ENCODE results near the gene TAP1. TPM values are rescaled to one million over a fixed set of nuclear protein-coding genes. Genes with fewer than 3 reads are reported as not detected.

TAP1 gene
- total RNA-seq, 1 experiment from 2014 or later, result 13.6 TPM

- no peaks in the 10 kb centered on the region for H3K9me3 Mint-ChIP-seq
- H3K27ac Mint-ChIP-seq, result no peak overlapping the region
- CTCF ChIA-PET, result no interaction called here
- no peak overlapping the region for H3K4me3 Mint-ChIP-seq
- no peak for ATAC-seq
- peaks cover 19% of the 10 kb centered on the region for H3K27me3 Mint-ChIP-seq (ENCODE audit: low read depth)
- DNase-seq (ENCODE audit: low spot score), result no peak
- no peak for TF ChIP-seq NR2C2 (CRISPR knock-in tag; IDR thresholded peaks at IDR 0.05)
- TF ChIP-seq ZSCAN18 (CRISPR knock-in tag; IDR thresholded peaks at IDR 0.05), result no peak
- TF ChIP-seq CREB1 (CRISPR knock-in tag; IDR thresholded peaks at IDR 0.05), result no peak
- TF ChIP-seq ZNF532 (CRISPR knock-in tag; IDR thresholded peaks at IDR 0.05; ENCODE audit: borderline replicate concordance), result no peak
- TF ChIP-seq USF2 (CRISPR knock-in tag; IDR thresholded peaks at IDR 0.05), result no peak
- TF ChIP-seq ZNF121 (CRISPR knock-in tag; IDR thresholded peaks at IDR 0.05), result no peak
- TF ChIP-seq ETV6 (CRISPR knock-in tag; IDR thresholded peaks at IDR 0.05), result no peak
- TF ChIP-seq E2F4 (CRISPR knock-in tag; IDR thresholded peaks at IDR 0.05; ENCODE audit: borderline replicate concordance, low read depth), result no peak
- TF ChIP-seq ZNF281 (CRISPR knock-in tag; IDR thresholded peaks at IDR 0.05), result no peak
- POLR2A ChIA-PET, result no interaction called here
- H3K4me1 Mint-ChIP-seq, result no peaks in the 10 kb centered on the region
- no peaks in the 10 kb centered on the region for H3K36me3 Mint-ChIP-seq
Observed at GRCh38 chr6:32815996-32816395, 37.5 kb downstream of the TAP1 start.

GRCh38 chr6:32815115-32815514 lies 38.4 kb downstream of the TAP1 start:
- Mint-ChIP-seq H3K9me3 (no peaks in the 10 kb centered on the region), H3K4me3 (no peak overlapping the region), H3K4me1 (no peaks in the 10 kb centered on the region), H3K27me3 (ENCODE audit: low read depth) (peaks cover 19% of the 10 kb centered on the region), H3K36me3 (no peaks in the 10 kb centered on the region), H3K27ac (no peak overlapping the region)
- ChIA-PET POLR2A (no interaction called here), CTCF (no interaction called here)
- no peak for DNase-seq (ENCODE audit: low spot score)
- ATAC-seq, result no peak
- TF ChIP-seq TP53 (CRISPR knock-in tag; IDR thresholded peaks at IDR 0.05), result no peak
- TF ChIP-seq E2F5 (CRISPR knock-in tag; IDR thresholded peaks at IDR 0.05), result no peak
- TF ChIP-seq ZBTB43 (CRISPR knock-in tag; IDR thresholded peaks at IDR 0.05), result no peak
- TF ChIP-seq ZBTB21 (CRISPR knock-in tag; IDR thresholded peaks at IDR 0.05; ENCODE audit: borderline replicate concordance), result no peak
- TF ChIP-seq ZNF317 (CRISPR knock-in tag; IDR thresholded peaks at IDR 0.05; ENCODE audit: borderline replicate concordance, low read depth), result no peak
- TF ChIP-seq HMGXB4 (CRISPR knock-in tag; IDR thresholded peaks at IDR 0.05), result no peak
